GM18526 (cell line): Measurements from ENCODE around the gene C4orf36.

Experiments used
- POLR2A ChIP-seq: IDR thresholded peaks from 3 replicates; pipeline ENCODE4 v1.6.1; 2011; ENCODE audit not compliant: insufficient read length; ENCODE audit errors: extremely low read depth

The C4orf36 gene, protein sequence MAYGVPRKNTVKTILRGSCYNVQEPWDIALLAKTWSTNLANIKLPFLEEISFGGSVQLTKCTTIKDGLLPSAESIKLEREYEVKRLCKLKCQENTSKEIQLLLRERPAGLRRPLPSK

GRCh38 chr4:86891762-86892635, at the start of gene C4orf36:
C4orf36 (minus strand) TSS chr4:86892422; CDS start chr4:86891520, 902 bp downstream.
- no peak for TF ChIP-seq POLR2A

- TF ChIP-seq POLR2A = no peak
These were observed 48.8 kb upstream of the C4orf36 start for GRCh38 chr4:86940920-86941460.

DNA sequence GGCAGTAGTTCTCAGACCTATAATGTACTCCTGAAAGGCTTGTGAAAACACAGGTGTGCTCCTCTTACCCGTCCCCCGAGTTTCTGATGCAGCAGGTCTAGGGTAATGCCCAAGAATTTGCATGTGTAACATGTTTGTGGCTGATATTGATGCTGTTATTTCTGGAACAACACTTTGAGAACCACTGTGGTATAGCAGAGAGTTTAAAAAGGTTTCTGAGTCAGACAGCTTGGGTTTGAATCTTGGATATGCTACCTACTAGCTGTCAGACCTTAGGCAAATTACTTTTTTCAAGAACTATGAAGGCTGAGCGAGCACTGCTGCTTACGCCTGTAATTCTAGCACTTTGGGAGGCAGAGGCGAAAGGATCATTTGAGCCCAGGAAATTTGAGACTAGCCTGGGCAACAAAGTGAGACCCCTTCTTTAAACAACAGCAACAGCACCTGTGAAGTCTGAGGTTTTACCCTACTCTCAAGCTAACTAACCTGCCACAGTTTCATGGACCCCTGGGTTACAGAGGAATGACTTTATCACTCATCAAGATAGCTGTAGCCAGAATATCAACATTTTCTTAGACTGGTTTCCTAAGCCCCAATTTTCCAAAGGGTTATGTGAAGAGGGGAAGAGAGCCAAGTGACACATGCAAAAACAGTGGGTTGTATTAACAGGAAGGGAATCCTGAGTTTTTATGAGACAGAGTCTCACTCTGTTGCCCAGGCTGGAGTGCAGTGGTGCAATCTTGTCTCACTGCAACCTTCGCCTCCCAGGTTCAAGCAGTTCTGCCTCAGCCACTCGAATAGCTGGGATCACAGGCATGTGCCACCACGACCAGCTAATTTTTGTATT, 47.7 kb upstream of the C4orf36 start:
- TF ChIP-seq POLR2A = no peak

DNA sequence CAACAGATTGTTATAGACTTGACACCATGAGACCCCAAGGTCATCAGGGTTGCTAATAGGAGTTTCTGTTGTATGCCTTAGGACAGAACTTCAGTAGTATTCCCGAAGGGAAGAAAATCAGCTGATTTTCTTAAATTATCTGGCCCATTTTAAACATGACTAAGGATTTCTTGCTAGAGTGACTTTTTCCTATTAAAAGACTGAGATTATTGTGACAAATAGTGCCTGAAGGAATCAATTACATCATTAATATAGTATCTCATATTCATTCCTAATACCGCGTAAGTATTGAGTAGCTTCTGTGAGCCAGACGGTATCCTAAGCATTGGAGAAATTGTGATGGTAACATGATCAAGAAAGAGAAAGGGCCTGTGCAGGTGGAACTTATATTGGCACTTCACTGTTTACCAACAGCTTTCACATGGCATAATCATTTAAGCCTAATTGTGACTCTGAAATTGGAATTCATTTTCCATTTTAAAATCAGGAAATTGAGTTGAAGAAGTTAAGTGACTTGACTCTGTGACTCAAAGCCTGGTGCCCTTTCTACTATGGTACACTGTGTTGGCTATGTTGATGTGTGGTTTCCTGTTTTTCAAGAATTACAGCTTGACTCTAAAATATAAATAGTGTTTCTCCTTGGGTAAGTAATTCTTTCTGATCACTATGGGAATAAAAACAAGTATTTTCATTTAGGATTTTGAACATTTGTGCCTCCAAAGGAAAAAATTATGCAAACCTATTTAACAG, 46.7 kb upstream of the C4orf36 start:
- TF ChIP-seq POLR2A = no peak

DNA sequence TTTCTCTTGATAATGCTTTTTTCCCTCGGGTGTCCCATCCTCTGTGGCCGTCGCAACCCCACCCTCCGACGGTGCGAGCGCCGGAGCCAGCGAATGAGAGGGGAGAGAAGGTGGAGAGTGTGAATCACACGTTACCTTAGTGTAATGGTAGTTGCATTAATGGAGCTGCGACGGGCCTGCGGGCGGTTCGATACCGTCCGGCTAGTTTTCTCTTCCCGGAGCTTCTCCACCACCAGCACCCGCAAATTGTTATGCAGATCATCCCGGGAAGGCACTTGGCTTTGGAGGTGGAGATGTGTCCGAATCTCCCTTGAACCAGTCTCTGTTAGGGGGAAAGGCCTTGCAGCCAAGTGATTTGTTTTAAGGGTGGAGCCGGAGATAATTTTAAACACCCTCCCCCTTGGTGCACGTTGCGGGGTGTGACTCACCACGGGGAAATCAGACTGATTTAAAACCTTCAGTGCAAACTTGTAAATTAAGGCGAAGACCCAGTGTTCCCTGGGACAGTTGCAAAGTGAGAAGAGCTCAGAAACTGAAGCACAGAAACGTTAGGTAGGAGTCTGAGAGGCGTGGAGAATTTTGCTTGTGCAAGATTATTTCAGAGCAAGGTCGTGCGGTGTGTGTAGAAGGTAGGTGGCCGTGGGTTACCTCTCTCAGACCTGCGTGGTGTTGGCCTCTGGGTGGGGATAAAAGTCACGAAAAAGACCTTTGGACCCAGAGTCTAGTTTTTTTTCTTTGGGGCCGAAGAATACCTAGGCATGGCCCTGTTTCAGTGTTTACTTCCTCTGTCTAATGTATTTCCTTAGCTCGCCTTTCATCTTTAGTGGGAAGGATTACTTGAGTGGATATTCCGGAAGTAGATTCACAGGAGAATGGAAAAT, 43.9 kb upstream of the C4orf36 start:
- TF ChIP-seq POLR2A = peak; percentile 46

DNA sequence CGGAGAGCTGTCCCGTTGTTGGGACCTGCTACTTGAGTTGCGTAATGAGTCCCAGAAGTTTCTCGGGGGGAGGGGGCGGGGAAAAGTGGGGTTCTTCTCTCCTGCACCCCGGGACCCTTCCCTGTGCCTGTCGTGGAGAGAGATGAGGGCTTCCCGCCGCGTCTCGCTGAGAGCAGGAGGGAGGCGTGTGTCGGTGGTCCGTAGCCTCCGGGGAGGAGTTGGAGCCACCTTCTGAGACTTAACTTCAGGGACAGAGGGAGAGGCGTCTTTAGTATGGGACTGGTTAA, 43.3 kb upstream of the C4orf36 start:
- TF ChIP-seq POLR2A = no peak

DNA sequence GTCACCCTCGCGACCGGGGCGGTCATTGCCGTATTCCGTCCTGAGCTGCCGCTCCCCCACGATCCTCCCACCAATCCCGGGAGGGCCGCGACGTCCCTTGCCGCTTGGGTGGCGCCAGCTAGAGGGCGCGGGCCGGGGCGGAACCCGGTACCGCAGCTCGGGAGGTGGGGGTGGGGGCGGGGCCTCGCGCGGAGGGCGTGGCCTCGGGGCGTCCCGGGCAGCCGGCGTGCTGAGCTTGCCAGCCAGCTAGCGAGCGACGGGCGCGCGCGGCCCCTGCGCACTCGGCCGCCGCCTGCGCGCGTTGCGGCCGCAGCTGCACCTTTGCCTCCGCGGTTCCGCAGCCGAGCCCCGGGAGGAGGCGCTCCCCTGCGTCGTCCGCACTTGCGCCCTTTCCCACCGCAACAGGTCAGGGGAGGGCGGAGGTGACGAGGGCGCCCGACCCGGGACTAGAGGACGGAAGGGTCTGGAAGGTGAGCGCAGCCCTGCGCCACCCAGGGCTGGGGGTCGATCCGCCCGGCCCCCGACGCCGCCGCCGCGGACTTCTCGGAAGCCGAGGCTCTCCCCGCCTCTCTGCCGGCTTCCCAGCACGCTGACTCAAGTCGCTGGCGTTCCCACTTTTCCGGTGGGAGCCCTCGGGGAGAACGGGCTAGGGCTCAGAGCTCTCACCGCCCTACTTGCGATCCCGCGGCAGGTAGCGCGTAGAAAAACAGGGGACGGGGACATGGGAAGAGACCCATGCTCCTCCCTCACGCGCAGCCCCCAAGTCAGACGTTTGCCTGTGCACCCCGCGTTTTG, 42.7 kb upstream of the C4orf36 start, which contains the start of gene AFF1:
Gene AFF1 (plus strand): TSS at position 241 of the 795 bp plus-strand sequence. CDS start 13,523 bp downstream, outside the sequence.
- TF ChIP-seq POLR2A = peak; percentile 96

DNA sequence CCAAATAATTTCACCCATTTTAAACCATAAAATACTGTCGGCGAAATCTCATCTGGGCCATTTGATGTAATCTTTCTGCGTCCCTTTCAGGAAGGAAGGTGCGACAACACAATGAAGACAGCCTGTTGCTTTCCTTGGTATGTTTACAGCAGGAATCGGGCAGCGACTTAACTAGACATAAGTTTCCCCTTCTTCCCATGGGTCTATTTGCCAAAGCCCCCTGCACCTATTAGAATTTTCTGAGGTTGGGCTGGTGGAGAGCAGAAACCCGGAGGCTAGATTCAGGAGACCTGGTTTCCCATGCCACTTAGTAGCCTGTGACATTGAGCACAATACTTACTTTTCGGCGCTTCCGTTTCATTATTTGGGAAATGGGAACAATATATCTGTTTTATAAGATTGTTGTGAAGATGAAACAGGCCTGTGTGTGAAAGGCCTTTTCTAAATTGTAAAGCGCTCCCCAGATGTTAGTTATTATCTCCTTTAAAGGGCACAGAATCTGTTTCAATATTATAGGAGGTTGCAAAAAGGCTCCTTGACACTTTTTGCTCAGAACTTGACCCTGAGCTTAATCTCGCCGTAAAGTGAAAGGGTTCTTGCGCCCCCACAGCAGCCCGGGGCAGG, 42.0 kb upstream of the C4orf36 start:
- TF ChIP-seq POLR2A = no peak

- no peak for TF ChIP-seq POLR2A
These were observed 36.4 kb upstream of the C4orf36 start for GRCh38 chr4:86928400-86929255.

GRCh38 chr4:86927843-86928395, 35.7 kb upstream of the C4orf36 start:
- no peak for TF ChIP-seq POLR2A

GRCh38 chr4:86926435-86927086, 34.3 kb upstream of the C4orf36 start:
- no peak for TF ChIP-seq POLR2A
